ENCODE results near the gene IGFN1. TPM values are rescaled to one million over a fixed set of nuclear protein-coding genes. Genes with fewer than 3 reads are reported as not detected.
A peak's percentile ranks its signal among the peaks of the same experiment; 100 is the strongest.

Gene IGFN1
- total RNA-seq, 1 experiment from 2014 or later = not detected

DNA sequence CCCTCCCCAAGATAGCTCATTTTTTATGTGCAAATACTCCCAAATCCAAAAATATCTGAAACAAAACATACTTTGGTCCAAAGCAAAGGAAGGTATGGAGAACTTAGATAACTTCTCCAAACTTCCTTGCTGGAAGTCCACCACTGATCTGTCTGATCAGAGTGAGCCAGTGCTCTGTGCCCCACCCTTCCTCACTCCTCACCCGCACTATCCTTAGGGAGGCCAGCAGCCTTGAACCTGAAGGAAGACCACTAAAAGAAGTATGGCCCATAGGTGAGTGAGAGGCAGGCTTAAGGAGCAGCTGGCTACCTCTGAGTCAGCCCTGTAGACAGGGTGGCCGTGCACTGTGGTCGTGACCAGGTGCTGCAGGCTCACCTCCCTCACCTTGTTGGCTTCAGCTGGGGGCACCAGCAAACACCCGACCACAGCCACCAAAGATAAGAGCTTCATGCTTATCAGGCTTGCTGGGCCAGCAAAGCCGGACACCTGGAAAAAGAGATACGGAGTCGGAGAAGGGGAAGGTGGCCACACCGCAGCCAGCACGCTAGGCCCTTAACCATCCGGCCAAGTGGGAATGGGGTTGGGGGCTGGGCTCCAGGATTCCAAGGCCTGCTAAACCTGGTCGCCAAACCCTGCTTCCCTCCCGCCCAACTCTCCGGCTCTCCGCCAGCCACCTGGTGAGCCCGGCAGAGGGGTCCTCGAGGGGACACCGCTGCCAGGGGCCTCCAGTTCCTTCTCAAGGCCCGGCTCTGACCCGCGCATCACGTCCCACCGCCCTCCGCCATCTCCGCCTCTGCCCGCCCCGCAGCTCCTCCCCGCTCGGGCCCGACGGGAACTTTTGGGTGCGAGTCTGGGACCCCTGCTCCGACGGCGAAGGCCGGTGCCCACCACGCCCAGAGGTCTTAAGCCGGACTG, 36.9 kb upstream of the IGFN1 start:
- DNase-seq = no peak
- Histone ChIP-seq H3T11ph (ENCODE audit: low read length) (no peak overlapping the region), H3K23ac (ENCODE audit: insufficient read length, low read depth, low read length) (no peak overlapping the region), H3K23me2 (ENCODE audit: insufficient read length, low read depth, low read length, poor library complexity, severe bottlenecking) (no peaks in the 10 kb centered on the region), H3K9ac (ENCODE audit: extremely low read depth, insufficient read length, low read length) (peak overlapping the region; percentile 78), H3K4ac (ENCODE audit: low read depth, low read length) (no peak overlapping the region), H4K20me1 (ENCODE audit: control insufficient read depth, insufficient read depth, insufficient read length) (peaks cover 2% of the 10 kb centered on the region), H3K27ac (ENCODE audit: insufficient read length, low read depth, low read length) (no peak overlapping the region), H3K27me3 (ENCODE audit: insufficient read depth, low read length) (no peaks in the 10 kb centered on the region), H3K56ac (ENCODE audit: insufficient read length, low read depth, low read length) (no peak overlapping the region), H3K9me3 (ENCODE audit: control insufficient read depth, low read depth, low read length) (no peaks in the 10 kb centered on the region), H2BK12ac (ENCODE audit: insufficient read length, low read depth, low read length) (no peak overlapping the region), H3K18ac (ENCODE audit: insufficient read length, low read depth, low read length) (peak overlapping the region; percentile 77), H3K79me1 (ENCODE audit: insufficient read depth, low read depth, low read length, poor library complexity, severe bottlenecking) (no peaks in the 10 kb centered on the region), H2AFZ (ENCODE audit: low read length) (no peak overlapping the region), H4K8ac (replicated peaks; ENCODE audit: insufficient read length, low read depth, low read length) (no peak overlapping the region), H2BK15ac (ENCODE audit: low read depth, low read length) (no peak overlapping the region), H2BK5ac (ENCODE audit: insufficient read length, low read length) (no peak overlapping the region), H4K91ac (ENCODE audit: insufficient read length, low read depth, low read length) (no peak overlapping the region), H2BK20ac (ENCODE audit: low read depth, low read length, poor library complexity, severe bottlenecking) (no peak overlapping the region), H2BK120ac (ENCODE audit: low read depth, low read length, poor library complexity, severe bottlenecking) (no peak overlapping the region), H3K79me2 (ENCODE audit: insufficient read depth, low read length) (no peaks in the 10 kb centered on the region), H3K4me2 (ENCODE audit: insufficient read depth, insufficient read length, low read length) (peak overlapping the region; percentile 83), H3K14ac (ENCODE audit: insufficient read depth, low read length) (peak overlapping the region; percentile 51), H2AK5ac (ENCODE audit: insufficient read length, low read length) (no peak overlapping the region), H4K5ac (ENCODE audit: insufficient read length, low read depth, low read length) (no peak overlapping the region), H3K4me1 (ENCODE audit: insufficient read depth, low read length) (peaks cover 4% of the 10 kb centered on the region; the same call in 1 of the 2 replicates)
- no peaks in the 10 kb centered on the region for H3K9me3 Mint-ChIP-seq
- peaks cover 26 to 44% (median 35%) of the 10 kb centered on the region in 3 experiments; a peak in 6 of 7 replicates for H3K36me3 Mint-ChIP-seq (ENCODE audit: insufficient read depth in 1 of 3, low read depth in 3 of 3)
- TF ChIP-seq, protein P1, sequence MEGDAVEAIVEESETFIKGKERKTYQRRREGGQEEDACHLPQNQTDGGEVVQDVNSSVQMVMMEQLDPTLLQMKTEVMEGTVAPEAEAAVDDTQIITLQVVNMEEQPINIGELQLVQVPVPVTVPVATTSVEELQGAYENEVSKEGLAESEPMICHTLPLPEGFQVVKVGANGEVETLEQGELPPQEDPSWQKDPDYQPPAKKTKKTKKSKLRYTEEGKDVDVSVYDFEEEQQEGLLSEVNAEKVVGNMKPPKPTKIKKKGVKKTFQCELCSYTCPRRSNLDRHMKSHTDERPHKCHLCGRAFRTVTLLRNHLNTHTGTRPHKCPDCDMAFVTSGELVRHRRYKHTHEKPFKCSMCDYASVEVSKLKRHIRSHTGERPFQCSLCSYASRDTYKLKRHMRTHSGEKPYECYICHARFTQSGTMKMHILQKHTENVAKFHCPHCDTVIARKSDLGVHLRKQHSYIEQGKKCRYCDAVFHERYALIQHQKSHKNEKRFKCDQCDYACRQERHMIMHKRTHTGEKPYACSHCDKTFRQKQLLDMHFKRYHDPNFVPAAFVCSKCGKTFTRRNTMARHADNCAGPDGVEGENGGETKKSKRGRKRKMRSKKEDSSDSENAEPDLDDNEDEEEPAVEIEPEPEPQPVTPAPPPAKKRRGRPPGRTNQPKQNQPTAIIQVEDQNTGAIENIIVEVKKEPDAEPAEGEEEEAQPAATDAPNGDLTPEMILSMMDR (conservative IDR thresholded peaks at IDR 0.05) = no peak
- WGBS (ENCODE audit: extremely low coverage, insufficient read length, low lambda C conversion rate) = no CpG with 5 or more reads among the region's 37 CpGs
- H3K4me1 Mint-ChIP-seq = peaks cover 20 to 23% of the 10 kb centered on the region in 2 experiments
- peak overlapping the region in 2 of 3 experiments; percentile 87 to 89; a peak in 5 of 7 replicates for H3K27ac Mint-ChIP-seq
- peak overlapping the region; percentile 94 to 95 for H3K4me3 Mint-ChIP-seq
- H3K27me3 Mint-ChIP-seq (ENCODE audit: low read depth) = peaks cover 5% of the 10 kb centered on the region; the same call in 1 of the 2 replicates
